Measurements from ENCODE around the gene GATAD2A. TPM values are rescaled to one million over a fixed set of nuclear protein-coding genes. Genes with fewer than 3 reads are reported as not detected.

GATAD2A gene
- total and polyA plus RNA-seq, 10 of the 15 experiments (the other 5 are each of a cell fraction or from before 2014, with no cell fraction given) = 2.6 to 173 (median 32.0) TPM

- no peak for TF ChIP-seq TCF7 (IDR thresholded peaks at IDR 0.05; ENCODE audit: borderline replicate concordance)
Measured at GRCh38 chr19:19533841-19534240, 128.4 kb downstream of the GATAD2A start (continued).

- no peak overlapping the region for H3K9ac ChIP-seq (ENCODE audit: control insufficient read depth, insufficient read depth, low read length)
- peaks cover 0 to 3% of the 10 kb centered on the region in 2 experiments; a peak in 2 of 4 replicates for H3K36me3 ChIP-seq (ENCODE audit: control insufficient read depth in 2 of 2, insufficient read depth in 2 of 2, low read length in 1 of 2)
- no peaks in the 10 kb centered on the region for H3K4me1 ChIP-seq (ENCODE audit: control insufficient read depth, insufficient read depth, low read length)
- CTCF ChIA-PET = interaction anchor here (0.6 to 1.1 kb wide), 2 partner anchors 19 to 110 kb away, joined by 3 read pairs; no protein-coding TSS in a partner anchor
- no peak overlapping the region for H3K27ac ChIP-seq (ENCODE audit: control insufficient read depth, insufficient read depth)
- intact Hi-C loops (cut with micrococcal nuclease; ENCODE audit: unreplicated experiment) (no loop called here), in situ Hi-C loops (cut with MboI) (loop anchor here (25.0 kb wide), 4 partner anchors 878 to 1503 kb away; partner anchors contain the start of genes ZNF66 and ZNF737)
- peaks cover 0 to 3% of the 10 kb centered on the region in 2 experiments; a peak in 1 of 4 replicates for H3K27me3 ChIP-seq (replicated peaks in 1 of 2; ENCODE audit: control insufficient read depth in 2 of 2, insufficient read depth in 2 of 2, low read length in 1 of 2)
- H3K9me3 ChIP-seq (replicated peaks; ENCODE audit: control insufficient read depth, insufficient read depth, low read length) = no peaks in the 10 kb centered on the region; the same call in 2 of the 3 replicates
- WGBS (ENCODE audit: insufficient coverage, insufficient replicate concordance, low lambda C conversion rate, missing lambda C conversion rate) = 92% methylated on average over 27 of the region's 27 CpGs
- BruUV-seq (replicated peaks) = no TSS peak
- ATAC-seq = no peak
- no peaks in the 10 kb centered on the region for H3K79me2 ChIP-seq (ENCODE audit: control insufficient read depth, insufficient read depth, low read length)
- H3K4me3 ChIP-seq = no peak overlapping the region
- TF ChIP-seq RELA (IDR thresholded peaks at IDR 0.05; ENCODE audit: borderline replicate concordance, partially characterized antibody) = no peak
- no peak for TF ChIP-seq SMAD1 (IDR thresholded peaks at IDR 0.05; ENCODE audit: low read depth, partially characterized antibody)
- TF ChIP-seq HCFC1 (IDR thresholded peaks at IDR 0.05; ENCODE audit: low read length) = no peak
- SMC1A ChIA-PET (ENCODE audit: uncharacterized antibody, unreplicated experiment) = interaction anchor here (0.7 kb wide), 1 partner anchor 127 kb away, joined by 3 read pairs; no protein-coding TSS in a partner anchor
- POLR2A ChIA-PET = interaction anchor here (0.5 to 0.6 kb wide), 2 partner anchors 88 to 209 kb away, joined by 3 to 7 read pairs; no protein-coding TSS in a partner anchor
- no peak overlapping the region for H3K4me2 ChIP-seq (ENCODE audit: control insufficient read depth, insufficient read depth)
- RAD21 ChIA-PET (ENCODE audit: unreplicated experiment) = no interaction called here
- FAIRE-seq = no peak
- DNase-seq (ENCODE audit: low read depth, low spot score) = no peak
- H4K20me1 ChIP-seq (ENCODE audit: control insufficient read depth, insufficient read depth) = no peaks in the 10 kb centered on the region
- H2AFZ ChIP-seq (ENCODE audit: control insufficient read depth, low read depth, low read length) = no peak overlapping the region
Measured at GRCh38 chr19:19534556-19535265, 129.2 kb downstream of the GATAD2A start.

Measured in GM12878 (cell line).